Fibroblast of mammary gland (primary cell): Measurements from ENCODE around the gene IFNGR2.

ENCODE experiments used
- DNase-seq: peaks from one replicate; pipeline ENCODE4 v3.0.0-alpha.2; 2010; ENCODE audit warnings: low read depth
- H3K4me3 ChIP-seq: 2 replicates; pipeline ENCODE4 v1.5.1; 2011; ENCODE audit warnings: low read depth, mild to moderate bottlenecking, low read length, moderate library complexity; ENCODE audit not compliant: control insufficient read depth
- CTCF ChIP-seq: conservative IDR thresholded peaks from 2 replicates; pipeline ENCODE4 v1.5.1; 2011; ENCODE audit warnings: low read depth, low read length, inconsistent platforms; ENCODE audit not compliant: control insufficient read depth, insufficient read depth

Gene IFNGR2

DNA sequence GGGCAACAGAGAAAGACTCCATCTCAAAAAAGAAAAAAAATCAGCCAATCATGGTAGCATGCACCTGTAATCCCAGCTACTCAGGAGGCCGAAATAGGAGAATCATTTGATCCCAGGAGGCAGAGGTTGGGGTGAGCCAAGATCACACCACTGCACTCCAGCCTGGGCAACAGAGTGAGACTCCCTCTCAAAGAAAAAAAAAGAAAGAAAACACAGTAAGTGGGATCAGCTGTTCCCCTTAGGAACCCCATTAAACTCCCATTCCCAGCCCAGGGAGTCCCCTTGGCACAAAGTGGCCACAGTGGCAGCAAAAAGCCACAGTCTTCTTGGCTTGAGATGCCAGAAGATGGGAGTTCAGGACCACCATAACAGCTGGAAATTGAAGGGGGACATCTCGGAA, 67.5 kb downstream of the IFNGR2 start:
- H3K4me3 ChIP-seq, result no peak overlapping the region
- DNase-seq, result no peak
- TF ChIP-seq CTCF, result no peak

DNA sequence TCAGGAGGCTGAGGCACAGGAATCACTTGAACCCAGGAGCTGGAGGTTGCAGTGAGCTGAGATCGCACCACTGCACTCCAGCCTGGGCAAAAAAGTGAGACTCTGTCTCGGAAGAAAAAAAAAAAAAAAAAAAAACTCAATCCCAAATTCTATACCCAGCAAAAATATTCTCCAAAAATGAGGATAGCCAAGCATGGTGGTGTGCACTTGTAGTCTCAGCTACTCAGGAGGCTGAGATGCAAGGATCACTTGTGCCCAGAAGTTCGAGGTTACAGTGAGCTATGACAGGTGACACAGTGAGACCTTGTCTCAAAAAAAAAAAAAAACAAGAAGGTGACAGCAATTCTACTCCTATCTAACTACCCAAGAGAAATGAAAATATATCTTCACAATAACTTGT, 70.1 kb downstream of the IFNGR2 start:
- no peak for DNase-seq
- no peak for TF ChIP-seq CTCF
- no peak overlapping the region for H3K4me3 ChIP-seq

GRCh38 chr21:33477066-33477465, 73.9 kb downstream of the IFNGR2 start:
- no peak overlapping the region for H3K4me3 ChIP-seq
- DNase-seq, result no peak
- TF ChIP-seq CTCF, result no peak

- peak overlapping the region; percentile 86 for H3K4me3 ChIP-seq
- DNase-seq, result no peak
- TF ChIP-seq CTCF, result no peak
These were observed 75.0 kb downstream of the IFNGR2 start for GRCh38 chr21:33478182-33478581.

DNA sequence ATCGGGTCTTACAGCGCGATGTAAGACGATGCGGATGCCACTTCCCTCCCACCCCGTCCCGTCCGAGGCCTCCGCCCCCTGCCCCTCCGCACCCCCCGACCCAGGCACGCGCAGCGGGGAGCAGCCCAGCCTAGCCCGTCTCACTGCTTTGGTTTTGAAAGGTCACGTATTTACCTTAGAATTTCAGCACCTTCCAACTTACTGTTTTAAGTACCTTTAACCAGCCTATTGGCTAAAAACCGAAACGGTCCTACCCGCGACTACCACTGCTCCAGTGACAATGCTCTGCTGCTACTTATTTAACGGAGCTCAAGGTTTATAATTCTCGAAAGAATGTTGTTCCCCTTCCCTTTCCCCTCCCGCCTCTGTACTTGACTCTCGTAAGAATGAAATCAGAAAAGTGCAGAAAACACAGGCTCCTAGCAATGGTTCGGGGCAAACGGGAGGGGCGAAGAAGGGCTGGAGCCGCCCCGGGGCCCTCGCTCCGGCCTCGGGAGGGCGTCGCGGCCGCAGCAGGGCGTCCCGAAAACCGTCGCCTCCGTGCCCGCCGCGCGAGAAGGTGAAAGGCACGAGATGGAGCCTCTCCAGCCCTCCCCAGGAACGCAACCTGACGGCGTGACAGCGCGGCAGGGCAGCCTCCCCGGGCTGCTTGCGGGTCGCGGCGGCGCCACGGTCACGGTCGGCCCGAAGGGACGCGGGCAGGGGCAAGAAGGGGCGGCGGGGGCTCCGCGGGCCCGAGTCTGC, 75.9 kb downstream of the IFNGR2 start:
- TF ChIP-seq CTCF, result no peak
- peak overlapping the region; percentile 86 for H3K4me3 ChIP-seq
- peak; percentile 15 for DNase-seq

- H3K4me3 ChIP-seq, result peak within 1 kb of the TSS; percentile 86
- DNase-seq, result peak; percentile 93
- TF ChIP-seq CTCF, result peak; percentile 20
These were observed 76.7 kb downstream of the IFNGR2 start, which contains the start of gene TMEM50B for GRCh38 chr21:33479679-33480480. Gene TMEM50B, minus strand, starts transcription at chr21:33479974. Its CDS starts 11,089 bp downstream, at chr21:33468885.
